Measurements from ENCODE around the gene NACC2.

Gene NACC2

DNA sequence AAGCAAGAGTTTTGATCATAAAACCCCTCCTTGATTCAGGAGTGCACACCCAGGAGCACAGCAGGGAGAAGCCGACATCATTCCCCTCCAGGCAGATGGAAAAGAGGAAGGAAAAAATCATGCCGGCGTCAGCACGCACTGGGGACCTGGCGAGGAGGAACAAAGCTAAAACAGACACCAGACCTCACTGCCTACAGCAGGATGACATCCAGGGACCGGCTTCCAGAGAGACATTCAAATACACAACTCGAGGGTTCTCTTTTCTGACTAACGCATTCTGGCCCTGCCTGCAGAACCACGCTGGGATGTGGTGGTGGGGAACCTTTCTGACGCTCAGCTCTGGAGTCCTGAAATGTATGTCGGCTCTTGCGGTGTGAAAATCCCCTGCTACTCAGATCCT, 136.6 kb downstream of the NACC2 start:
- DNase-seq (ENCODE audit: low read depth), result no peak

- DNase-seq (ENCODE audit: low read depth), result no peak
These were observed 137.7 kb downstream of the NACC2 start for GRCh38 chr9:135957431-135957830.

DNA sequence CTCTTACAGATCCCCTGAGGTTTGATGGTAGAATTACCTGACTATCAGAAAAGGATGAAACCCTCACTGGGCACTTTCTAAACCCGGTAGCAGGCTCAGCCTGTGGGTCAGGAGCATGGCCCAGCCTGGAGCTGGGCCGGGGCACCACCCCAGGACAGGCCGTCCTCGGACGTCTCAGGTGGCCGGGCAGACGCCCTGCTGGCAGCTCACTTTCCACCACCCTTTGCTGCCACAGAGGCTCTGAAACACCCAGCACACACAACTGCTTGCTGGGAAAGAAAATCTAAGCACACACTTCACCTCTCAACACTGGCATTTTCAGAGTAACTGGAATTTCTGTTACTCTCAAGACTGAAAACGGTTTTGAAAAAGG, 138.3 kb downstream of the NACC2 start:
- DNase-seq (ENCODE audit: low read depth), result no peak

Measured in CMK (cell line).